ENCODE data around the gene MPL. TPM values are rescaled to one million over a fixed set of nuclear protein-coding genes. Genes with fewer than 3 reads are reported as not detected.

Gene MPL
- total and polyA plus RNA-seq, 2 of the 13 experiments (the other 11 are each of a cell fraction or from before 2014, with no cell fraction given), result not detected

GRCh38 chr1:43321331-43321891 lies 16.2 kb upstream of the MPL start (continued):
- no peak for TF ChIP-seq ZNF362 (CRISPR knock-in tag; IDR thresholded peaks at IDR 0.05; ENCODE audit: borderline replicate concordance)
- TF ChIP-seq ZBTB46 (CRISPR knock-in tag; IDR thresholded peaks at IDR 0.05; ENCODE audit: borderline replicate concordance), result no peak
- no peak for TF ChIP-seq KDM1A (CRISPR knock-in tag; IDR thresholded peaks at IDR 0.05)
- TF ChIP-seq MLLT10 (CRISPR knock-in tag; IDR thresholded peaks at IDR 0.05), result no peak
- no peak for TF ChIP-seq MEF2D (CRISPR knock-in tag; IDR thresholded peaks at IDR 0.05)
- no peak for TF ChIP-seq FOXP1 (IDR thresholded peaks at IDR 0.05)
- TF ChIP-seq FOXP1 (CRISPR knock-in tag; IDR thresholded peaks at IDR 0.05), result no peak
- TF ChIP-seq SMC3 (IDR thresholded peaks at IDR 0.05; ENCODE audit: low read length), result no peak
- TF ChIP-seq HES4 (CRISPR knock-in tag; IDR thresholded peaks at IDR 0.05; ENCODE audit: borderline replicate concordance), result no peak
- TF ChIP-seq ARID5B (CRISPR knock-in tag; IDR thresholded peaks at IDR 0.05), result no peak
- no peak for TF ChIP-seq ZBTB34 (CRISPR knock-in tag; IDR thresholded peaks at IDR 0.05)
- TF ChIP-seq RXRA (CRISPR knock-in tag; IDR thresholded peaks at IDR 0.05), result peak; percentile 50; the same call in 1 of the 2 replicates
- no peak for TF ChIP-seq PHF21A (CRISPR knock-in tag; IDR thresholded peaks at IDR 0.05)
- TF ChIP-seq NR2F1 (CRISPR knock-in tag; IDR thresholded peaks at IDR 0.05), result peak; percentile 79 to 94
- no peak for TF ChIP-seq ZFP37 (CRISPR knock-in tag; IDR thresholded peaks at IDR 0.05; ENCODE audit: borderline replicate concordance)
- TF ChIP-seq TCF7 (IDR thresholded peaks at IDR 0.05; ENCODE audit: low read depth), result peak; percentile 66; the same call in 1 of the 2 replicates
- TF ChIP-seq MXI1 (IDR thresholded peaks at IDR 0.05; ENCODE audit: borderline replicate concordance, low read depth, low read length), result peak; percentile 18; the same call in 1 of the 3 replicates
- no peak for TF ChIP-seq SMAD9 (CRISPR knock-in tag; IDR thresholded peaks at IDR 0.05)

Measured in HepG2 (cell line).